Ovary (tissue), 3 donors: ENCODE measurements around the gene BAZ2B.

ENCODE experiments used
- CTCF ChIP-seq, 3 donors: fragments of 450-650 bp in 2 of 3; fragments of 200-600 bp in 1 of 3; IDR thresholded peaks; one replicate each; pipeline versions ENCODE4 v1.5.1 to v1.8.0; 2016 to 2022; ENCODE audit warnings: antibody characterized with exemption in 3 of 3, mild to moderate bottlenecking in 1 of 3
- EP300 ChIP-seq: sonication (generic); formaldehyde crosslinking; IDR thresholded peaks from one replicate; pipeline ENCODE4 v1.6.1; 2017; ENCODE audit warnings: antibody characterized with exemption
- POLR2A ChIP-seq: fragments of 450-650 bp; IDR thresholded peaks from one replicate; pipeline ENCODE4 v1.6.1; 2017; ENCODE audit warnings: antibody characterized with exemption, mild to moderate bottlenecking, moderate library complexity
- donor health status: DM: no; HTN: no; CAD: no.

GRCh38 chr2:159484532-159484931, 131.8 kb downstream of the BAZ2B start:
- TF ChIP-seq CTCF (IDR thresholded peaks at IDR 0.05) (no peak), POLR2A (no peak), EP300 (no peak)
